Amniotic stem cell (primary cell): ENCODE measurements around the gene SRGAP3.

ENCODE experiments used
- DNase-seq: peaks from one replicate; lab custom pipeline; 2025; lab: John Stamatoyannopoulos, UW

Gene SRGAP3

DNA sequence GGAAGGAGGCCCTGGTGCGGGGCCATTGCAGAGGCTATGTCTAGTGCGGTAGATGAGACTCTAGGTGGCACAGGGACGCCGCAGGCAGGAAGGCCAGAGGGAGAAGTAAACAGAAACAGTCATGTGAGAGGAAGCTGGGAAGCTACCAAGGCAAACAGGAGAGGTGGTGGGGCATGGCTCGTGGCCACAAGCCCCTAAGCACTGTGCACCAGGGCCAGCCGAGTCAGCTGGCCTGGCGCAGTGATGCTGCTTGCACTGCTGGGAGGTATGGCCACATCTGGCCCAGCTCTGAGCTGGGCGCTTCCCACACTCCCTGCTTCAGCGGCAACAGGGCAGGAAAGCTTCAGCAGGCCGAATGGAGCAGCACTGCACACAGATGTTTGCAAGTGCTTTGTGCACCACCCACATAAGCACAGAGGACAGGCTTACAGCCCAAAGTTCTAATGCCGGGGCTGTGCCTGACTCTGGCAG is 76.6 kb downstream of the SRGAP3 start:
- no peak for DNase-seq

DNA sequence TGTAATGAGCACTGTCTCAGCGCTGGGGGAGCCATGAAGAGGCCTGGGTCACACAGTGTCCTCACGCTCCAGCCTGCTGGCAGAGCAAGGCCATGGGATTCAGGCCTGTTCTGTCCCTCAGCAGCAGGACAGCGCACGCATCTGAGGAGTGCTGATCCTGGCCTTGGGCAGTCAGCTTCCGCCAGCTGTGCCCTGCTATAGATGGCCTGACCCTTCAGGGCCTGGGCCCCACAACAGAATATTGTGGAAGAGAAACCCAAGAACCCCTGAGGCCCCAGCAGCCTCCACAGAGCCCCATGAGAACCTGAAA is 78.6 kb downstream of the SRGAP3 start:
- no peak for DNase-seq

- no peak for DNase-seq
Observed at GRCh38 chr3:9169956-9170850, 79.2 kb downstream of the SRGAP3 start.

- no peak for DNase-seq
Observed at GRCh38 chr3:9169326-9169725, 80.1 kb downstream of the SRGAP3 start.

DNA sequence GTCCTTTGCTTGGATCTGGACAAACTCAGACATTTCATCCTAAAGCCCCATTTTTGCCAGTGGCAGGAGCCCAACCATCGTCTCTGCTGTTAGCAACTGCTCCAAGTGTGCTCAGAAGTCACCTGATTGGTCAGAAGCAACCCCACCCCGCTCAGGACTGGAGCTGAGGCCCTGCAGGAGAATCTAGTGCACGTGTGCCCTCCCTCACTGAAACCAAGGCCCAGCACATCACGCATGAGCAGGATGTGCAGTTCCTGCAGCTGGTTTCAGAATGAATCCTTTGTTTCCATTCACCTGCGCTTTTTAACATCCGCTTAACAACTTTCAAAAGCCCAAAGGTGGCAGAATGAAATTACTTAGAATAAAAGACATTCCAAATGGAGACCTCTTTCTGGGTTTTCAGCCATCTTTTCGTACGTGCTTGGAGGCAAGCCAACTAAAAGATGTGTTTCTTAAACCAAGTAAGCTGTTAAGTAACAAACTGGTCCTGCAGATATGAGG is 81.2 kb downstream of the SRGAP3 start:
- DNase-seq: no peak

GRCh38 chr3:9167222-9167621 is 82.2 kb downstream of the SRGAP3 start:
- DNase-seq: no peak

- DNase-seq: no peak
Observed at GRCh38 chr3:9165421-9165820, 84.0 kb downstream of the SRGAP3 start.

- DNase-seq: no peak
Observed at GRCh38 chr3:9163289-9163688, 86.2 kb downstream of the SRGAP3 start.

GRCh38 chr3:9161811-9162210 is 87.6 kb downstream of the SRGAP3 start:
- DNase-seq: no peak

DNA sequence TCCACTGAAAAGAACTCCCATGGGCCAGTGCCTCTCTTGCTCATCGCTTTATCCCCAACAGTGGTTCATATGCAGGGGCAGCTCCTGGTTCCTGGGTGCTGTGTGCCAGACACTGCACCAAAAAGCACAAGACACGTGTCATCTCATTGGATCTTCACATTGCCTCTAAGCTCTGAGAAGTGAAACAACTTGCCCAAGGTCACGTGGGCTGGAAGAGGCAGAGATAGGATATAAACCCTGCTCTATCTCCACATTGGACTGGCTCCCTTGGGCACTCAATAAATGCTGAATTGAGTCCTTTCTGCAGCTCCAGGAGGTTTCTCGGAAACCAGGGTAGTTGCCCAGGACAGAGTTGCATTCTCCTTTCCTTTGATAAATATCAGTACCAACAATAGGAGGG is 88.1 kb downstream of the SRGAP3 start:
- DNase-seq: no peak

DNA sequence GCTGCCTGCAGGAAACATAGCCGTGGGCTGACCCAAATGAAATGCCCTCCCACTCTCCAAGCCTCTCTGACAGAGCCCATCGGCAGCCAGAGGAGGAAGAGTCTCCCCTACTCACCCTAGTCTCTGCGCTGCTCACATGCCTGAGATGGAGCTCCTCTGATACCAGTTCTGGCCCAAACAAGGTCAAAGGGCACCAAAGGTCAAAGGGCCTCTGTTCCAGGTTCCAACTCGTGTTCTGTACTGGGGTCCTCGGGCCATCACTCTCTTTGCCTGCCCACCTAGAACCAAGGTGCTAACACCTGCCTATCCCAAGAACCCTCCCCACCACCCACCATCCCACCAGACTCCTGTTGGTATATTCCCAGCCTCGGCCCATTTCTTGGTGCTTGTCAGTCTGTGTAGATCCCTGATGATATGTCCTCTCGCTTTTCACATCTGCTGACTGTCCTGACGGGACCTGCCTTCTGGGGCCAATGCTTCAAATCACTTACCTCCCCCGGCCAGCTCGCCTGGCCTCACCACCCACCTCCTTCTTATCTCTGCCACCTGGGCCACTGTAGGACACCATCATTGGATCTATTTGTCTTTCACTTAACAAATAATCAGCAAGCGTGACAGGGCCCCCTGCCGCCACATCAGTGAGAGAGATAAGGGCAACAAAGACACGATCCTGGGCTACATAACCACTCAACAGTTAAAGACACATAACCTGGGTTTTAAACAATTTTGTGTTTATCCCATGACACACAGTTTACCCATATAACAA is 90.4 kb downstream of the SRGAP3 start:
- no peak for DNase-seq

DNA sequence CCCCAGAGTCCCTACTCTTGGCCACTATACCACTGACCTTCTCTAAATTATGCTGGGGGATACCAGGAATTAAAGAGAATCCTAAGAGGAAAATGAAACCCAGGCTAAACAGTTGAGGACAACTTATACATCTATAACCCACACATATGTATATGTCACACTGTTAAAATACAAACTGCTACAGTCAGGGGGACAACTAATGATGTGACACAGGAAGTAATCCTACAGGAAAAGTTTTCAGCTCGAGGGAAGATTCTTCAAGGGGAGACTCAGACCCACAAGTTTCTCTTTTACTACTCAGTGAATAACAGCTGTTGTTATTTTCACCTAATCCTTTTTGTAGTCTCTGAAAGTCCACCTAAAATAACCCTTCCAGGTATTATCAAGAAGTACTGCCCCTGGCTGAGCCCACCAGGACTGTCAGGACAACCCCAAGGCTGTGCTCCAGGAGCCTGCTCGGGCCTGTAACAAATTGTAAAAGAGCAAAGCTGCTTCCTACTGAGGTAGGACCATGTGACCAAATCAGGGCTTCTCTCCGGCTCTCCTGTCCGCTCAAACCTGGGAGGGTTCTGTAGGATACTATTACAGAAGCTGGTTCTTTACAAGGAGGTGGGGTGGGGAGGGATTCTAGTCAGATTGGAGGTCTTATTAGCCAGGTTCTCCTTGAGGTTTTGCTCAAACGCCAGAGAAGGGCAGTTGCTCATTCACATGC is 91.6 kb downstream of the SRGAP3 start:
- DNase-seq: no peak

DNA sequence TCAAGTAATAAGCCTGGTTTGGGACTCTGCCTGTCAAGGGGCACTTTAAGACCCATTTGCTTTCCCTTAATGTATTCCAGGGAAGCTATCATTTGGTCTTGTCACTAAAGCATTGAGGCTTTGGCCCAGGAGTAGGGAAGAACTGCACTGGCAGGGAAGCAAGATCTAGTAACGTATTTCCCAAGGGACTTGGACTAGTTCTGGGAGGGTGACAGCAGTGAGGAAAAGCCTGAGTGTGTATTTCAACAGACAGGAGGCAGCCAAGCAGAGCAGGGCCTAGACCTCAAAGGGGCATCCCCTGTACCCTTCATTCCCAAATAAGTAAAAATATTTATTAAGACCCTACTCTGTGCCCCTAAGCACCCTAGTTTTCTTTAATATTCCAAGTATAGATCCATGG is 92.8 kb downstream of the SRGAP3 start:
- DNase-seq: no peak

- DNase-seq: no peak
Observed at GRCh38 chr3:9155028-9155427, 94.4 kb downstream of the SRGAP3 start.

GRCh38 chr3:9153904-9154619 is 95.4 kb downstream of the SRGAP3 start:
- no peak for DNase-seq

GRCh38 chr3:9151240-9151639 is 98.2 kb downstream of the SRGAP3 start:
- no peak for DNase-seq

DNA sequence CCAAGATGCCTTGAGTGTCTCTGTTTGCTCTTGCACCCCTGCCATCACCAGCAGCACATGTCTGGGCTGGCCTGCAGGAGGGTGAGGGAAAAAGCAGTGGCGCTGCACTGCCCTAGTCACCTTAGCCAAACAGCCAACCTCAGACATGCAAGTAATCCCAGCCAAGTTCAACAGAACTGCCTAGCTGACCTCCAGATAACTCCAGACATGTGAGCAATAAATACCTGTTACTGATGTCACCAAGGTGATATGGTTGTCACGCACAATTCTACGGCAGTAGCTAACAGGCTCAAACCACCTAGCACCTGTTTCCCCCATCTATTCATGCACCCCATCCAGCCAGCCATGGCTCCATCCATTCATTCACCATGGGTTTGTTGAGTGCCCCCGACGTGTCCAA is 99.9 kb downstream of the SRGAP3 start:
- no peak for DNase-seq

DNA sequence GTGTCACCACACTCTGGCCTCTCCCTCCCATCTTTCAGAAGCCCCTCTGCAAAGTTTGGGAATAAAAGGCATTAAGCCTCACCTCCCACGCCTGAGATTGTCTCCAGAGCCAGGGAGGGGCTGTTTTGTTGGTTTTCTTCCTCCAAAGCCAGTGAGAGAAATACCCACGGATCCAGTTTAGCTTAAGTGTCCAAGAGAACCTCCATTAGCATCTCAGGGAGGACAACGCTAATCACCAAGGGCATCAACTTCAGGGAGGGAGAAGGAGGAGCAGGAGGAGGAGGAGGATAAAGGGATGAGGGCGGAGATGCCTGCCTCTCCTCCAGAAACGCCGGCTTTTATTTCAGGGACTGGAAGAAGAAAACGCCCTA is 101.6 kb downstream of the SRGAP3 start:
- DNase-seq: no peak

DNA sequence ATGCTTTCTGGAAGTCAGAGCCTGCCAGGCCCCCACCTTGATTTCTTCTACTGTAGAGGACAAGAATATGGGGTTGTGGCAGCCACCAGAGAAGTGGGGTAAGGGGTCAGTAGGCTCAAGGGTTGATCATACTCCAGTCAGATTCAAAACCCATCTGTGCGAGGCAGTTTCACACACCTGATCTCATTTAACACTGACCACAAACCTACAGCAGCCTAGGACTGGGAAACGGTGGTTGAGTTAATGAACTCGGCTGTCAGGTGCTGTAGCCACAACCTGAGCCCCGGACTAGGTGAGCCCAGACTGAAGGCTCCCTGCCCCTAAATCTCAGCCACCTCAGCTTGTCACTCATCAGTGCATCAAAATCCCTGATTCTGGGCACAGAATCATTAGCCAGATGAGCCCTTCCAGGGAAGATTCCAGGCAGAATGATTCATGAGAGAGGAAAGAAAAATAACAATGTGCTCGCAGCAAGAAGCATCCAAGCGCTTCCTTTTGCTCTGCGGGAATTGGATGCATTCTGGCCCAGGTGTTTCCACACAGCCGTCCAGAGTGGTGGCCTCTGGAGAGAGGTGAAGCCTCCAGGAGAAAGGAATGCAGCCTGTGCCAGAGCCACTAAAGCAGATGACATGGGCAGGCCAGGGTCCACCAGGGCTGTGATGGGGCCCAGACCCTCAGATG is 102.1 kb downstream of the SRGAP3 start:
- DNase-seq: no peak

DNA sequence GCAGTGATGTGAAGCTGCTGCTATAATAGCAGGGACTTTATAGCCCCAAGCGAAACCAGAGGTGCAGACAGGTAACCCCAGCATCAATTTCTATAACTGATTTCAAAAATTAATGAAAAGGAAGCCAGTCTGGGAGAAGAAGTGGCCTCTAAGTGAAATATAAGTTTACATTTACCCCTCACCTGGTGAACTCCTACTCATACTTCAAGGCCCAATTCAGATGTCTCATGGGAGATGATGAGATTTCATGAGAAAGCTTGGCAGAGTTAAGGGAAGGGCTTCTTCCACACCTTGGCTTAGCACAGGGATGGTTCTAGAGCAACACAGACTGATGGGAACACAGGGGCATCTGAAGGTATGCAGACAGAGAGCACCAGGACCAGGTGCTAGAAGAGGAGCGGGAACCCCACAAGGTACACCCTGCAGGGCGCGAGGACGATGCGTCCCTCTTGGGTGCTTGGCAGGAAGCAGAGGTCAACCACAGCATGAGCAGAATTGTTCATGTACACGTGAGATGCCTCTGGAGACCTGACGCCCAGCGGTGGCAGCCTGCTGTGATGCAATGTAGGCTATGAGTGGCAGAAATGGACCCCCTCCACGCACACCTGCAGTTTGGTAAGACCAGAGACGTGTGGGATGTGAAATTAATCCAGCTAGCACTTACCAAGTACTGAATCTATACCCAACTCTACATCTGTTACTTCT is 102.9 kb downstream of the SRGAP3 start:
- no peak for DNase-seq

DNA sequence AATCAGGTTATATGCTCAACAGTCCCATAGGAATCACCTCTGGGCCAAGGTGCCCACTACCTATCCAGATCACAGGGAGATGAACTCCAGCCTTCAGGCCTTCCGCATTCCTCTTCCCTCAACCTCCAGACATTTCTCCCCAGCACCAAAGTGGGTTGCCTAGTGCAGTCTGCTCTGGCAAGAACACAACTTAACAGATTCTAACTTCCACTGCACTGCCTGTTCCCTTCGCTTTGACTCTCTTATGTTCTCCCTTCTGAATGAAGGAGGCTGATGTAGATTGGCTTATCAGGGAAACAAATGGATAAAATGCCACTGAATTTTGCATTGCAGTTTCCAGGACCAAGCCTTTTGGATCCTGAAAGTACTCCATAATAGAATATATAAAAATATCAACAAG is 106.3 kb downstream of the SRGAP3 start:
- no peak for DNase-seq
